Eye (tissue), 1 donor: Measurements from ENCODE around the gene GLG1.
"Not testable (repeated sequence)": the region's sequence is repeated elsewhere in the genome, so short reads cannot be mapped to it uniquely, and the experiment has no call there.

ENCODE experiments used
- DNase-seq: peaks from one replicate; pipeline ENCODE4 v3.0.0-alpha.2; 2015

The GLG1 gene

DNA sequence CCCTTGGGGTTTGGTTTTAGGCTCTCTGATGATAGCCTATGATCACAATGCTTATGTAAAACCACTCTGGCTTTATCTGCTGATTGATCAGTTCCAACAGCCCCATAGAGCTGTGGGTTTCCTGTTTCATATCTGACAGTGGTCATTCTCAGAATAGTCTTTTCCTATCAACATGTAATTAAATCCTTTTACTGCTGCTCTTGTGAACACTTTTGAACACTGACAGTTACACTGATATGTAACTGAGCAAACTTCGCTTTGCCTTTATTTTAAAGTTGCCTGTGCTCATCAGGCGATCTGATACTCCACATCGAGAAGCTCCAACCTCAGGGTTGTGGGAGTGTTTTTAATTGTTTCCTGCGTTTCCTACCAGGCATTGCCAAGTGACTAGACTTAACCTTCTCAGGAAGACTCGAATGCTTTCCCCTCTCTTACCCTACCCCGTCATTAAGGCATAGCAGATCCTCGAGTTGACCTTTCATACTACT lies 168.4 kb downstream of the GLG1 start:
- no peak for DNase-seq

- DNase-seq: no peak
These were observed 175.4 kb downstream of the GLG1 start for GRCh38 chr16:74431516-74431915.

DNA sequence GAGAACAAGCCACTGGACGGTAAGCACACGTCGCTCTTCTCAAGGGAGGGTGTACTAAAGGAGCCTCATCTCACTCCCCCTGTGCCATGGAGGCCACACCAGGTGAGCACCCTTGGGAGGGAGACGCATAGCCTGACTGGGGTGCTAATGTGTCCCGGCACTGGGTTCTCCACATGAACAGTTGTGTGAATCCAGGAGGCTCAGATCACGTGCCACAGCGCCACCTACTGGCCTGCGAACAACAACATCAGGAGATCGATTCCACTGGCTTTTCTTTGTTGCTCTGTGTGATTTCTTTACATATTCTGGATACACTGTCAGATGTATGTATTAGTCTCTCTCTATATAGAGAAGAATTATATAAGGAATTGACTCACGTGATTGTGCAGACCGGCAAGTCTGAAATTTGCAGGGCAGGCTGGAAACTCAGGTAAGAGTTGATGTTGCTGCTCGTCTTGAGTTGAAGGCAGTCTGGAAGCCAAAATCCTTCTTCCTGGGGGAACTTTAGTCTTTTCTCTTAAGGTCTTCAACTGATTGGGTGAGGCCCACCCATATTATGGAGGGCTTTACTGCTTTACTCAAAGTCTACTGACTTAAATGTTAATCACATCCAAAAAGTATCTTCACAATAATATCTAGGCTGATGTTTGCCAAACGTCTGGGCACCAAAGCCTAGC lies 176.7 kb downstream of the GLG1 start:
- peak; percentile 70 for DNase-seq

DNA sequence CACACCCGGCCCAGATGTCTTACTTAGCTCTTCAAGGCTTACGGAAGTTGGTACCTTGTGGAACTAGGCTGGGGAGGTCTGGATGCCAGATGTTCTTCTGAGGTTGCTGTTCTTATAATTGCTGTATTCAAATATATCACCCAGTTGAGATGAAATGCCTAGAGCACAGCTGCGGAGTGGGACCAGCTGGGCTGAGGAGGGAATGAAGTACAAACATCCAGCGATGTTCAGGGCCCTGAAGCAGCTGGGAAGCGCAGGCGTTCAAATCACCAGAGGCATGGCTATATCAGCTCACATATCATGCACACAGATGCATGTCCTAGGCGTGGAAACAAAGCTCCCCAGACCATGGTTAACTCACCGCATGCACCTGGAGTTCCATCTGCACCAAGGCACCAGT lies 178.4 kb downstream of the GLG1 start:
- DNase-seq: not testable (repeated sequence)

- not testable (repeated sequence) for DNase-seq
These were observed 181.2 kb downstream of the GLG1 start for GRCh38 chr16:74425751-74426150.

DNA sequence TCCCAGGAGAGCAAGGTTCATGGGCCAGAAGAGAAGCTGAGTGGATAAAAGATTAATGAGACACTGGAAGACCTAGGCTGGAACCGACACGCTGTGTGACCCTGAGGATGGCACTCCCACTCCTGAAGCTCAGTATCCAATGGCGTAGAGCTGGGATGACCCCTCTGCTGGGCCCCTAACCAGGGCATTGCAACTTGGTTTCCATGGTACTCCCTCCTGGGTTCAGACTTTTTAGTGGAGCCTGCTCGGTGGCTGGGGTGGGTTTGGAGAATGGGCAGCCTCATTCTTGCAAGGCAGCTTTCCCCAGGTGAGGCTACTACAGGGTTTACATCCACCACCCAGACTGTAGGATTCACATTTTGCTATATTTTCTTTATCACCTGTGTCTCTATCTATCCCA lies 183.2 kb downstream of the GLG1 start:
- DNase-seq: not testable (repeated sequence)

DNA sequence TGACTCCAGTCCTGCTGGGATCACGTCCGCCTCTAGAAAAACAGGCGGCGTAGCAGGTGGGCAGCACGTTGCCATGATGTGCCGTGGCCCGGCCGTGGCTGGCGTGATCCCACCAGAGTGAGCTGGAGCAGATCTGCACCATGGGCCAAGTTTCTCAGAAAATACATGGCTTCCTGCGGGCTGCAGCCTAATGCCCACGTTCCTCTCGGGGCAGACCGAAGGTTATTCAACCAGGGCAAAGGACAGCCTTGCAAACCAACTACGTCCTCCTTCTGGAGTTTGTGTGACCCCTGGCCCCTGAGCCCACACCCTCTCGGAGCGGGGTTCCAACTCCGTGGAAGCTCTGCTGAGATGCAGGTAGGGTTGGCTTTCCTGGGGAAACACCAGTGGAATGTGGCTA lies 184.8 kb downstream of the GLG1 start:
- not testable (repeated sequence) for DNase-seq

GRCh38 chr16:74421482-74421785 lies 185.5 kb downstream of the GLG1 start:
- DNase-seq: not testable (repeated sequence)

GRCh38 chr16:74420612-74421481 lies 186.1 kb downstream of the GLG1 start, which contains the start of gene CLEC18B:
Gene CLEC18B, minus strand, starts transcription at chr16:74421478. Its CDS starts 208 bp downstream, at chr16:74421270.
- DNase-seq: peak; percentile 78

- not testable (repeated sequence) for DNase-seq
These were observed 187.1 kb downstream of the GLG1 start for GRCh38 chr16:74419811-74420210.

DNA sequence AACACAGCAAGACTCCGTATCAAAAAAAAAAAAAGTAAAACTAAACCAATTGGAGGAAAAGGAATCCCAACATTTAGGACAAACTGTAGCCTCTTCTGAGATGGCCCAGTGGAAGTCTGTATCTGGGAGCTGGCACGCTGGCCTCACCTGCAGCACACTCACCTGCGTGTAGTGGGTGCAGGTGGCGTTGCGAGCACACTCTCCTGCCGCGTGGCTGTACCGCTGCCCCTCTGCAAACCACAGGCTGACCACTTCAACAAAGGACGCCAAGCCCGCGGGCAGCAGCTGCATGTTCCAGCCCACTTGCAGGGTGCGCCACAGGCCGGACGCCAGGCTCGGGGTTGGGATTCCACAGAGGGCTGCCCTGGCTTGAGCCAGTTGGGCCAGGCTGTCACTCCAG lies 189.0 kb downstream of the GLG1 start:
- DNase-seq: not testable (repeated sequence)

DNA sequence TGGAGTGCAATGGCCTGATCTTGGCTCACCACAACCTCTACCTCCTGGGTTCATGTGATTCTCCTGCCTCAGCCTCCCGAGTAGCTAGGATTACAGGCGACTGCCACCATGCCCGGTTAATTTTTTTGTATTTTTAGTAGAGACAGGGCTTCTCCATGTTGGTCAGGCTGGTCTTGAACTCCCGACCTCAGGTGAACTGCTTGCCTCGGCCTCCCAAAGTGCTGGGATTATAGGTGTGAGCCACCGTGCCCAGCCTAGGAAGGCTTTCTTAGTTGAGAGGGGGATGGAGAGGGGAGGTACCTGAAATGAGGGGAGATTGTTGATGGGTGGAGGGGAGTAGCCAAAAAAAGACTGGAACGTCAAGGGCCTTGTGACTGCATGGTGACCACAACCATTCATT lies 193.0 kb downstream of the GLG1 start:
- not testable (repeated sequence) for DNase-seq

- not testable (repeated sequence) for DNase-seq
These were observed 193.4 kb downstream of the GLG1 start for GRCh38 chr16:74413485-74413884.

- not testable (repeated sequence) for DNase-seq
These were observed 194.0 kb downstream of the GLG1 start for GRCh38 chr16:74412775-74413390.

GRCh38 chr16:74412138-74412774 lies 194.7 kb downstream of the GLG1 start:
- DNase-seq: not testable (repeated sequence)

GRCh38 chr16:74410981-74411380 lies 195.9 kb downstream of the GLG1 start:
- DNase-seq: not testable (repeated sequence)

GRCh38 chr16:74410057-74410957 lies 196.6 kb downstream of the GLG1 start:
- DNase-seq: not testable (repeated sequence)

DNA sequence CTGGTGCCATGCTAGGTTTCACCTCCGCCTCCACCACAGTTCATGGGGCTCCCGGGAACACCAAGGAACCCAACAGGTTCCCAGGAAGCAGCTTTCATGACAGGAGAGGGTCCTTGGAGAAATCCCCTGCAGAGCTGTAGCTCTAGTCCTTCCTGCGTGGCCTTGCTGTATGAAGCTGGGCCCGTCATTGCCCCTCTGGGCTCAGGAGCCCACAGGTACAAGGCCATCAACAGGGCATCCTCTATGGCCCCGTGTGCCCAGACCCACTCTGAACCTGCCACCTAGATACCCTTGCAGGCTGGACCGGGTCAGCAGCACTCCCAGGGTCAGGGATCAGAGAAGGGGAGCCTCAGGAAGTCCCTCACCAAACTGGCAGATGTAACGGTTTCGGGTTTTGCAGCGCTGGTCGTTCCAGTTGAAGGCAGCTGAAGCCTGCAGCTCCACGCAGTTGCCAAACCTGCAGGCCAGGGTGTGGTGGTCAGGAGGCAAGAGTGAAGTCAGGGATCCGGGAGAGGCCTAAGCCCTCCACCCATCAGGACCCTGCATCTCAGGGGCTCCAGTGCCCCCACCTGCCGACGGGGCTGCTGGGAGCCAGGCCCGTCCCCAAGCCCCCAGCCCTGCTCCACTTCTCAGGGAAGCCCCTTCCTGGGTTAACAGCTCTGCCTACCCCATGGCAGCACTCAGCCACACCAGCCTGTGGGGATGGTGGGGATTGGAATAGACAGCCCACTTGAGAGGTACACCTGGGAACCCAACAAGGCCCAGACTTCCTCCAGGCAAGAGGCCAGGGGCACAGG lies 197.5 kb downstream of the GLG1 start:
- not testable (repeated sequence) for DNase-seq

DNA sequence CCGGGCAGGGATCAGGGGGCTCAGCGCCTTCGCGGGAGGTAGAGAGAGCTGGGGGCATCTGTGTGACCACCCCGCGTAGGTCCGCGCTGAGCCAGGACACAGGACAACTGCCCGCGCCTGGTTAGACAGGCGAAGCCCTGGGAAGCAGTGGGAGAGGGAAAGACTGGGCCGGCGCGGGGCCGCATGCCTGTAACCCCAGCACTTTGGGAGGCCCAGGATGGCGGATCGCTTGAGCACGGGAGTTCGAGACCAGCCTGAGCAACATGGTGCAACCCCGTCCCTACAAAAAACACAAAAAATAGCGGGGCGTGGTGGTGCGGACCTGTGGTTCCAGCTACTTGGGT lies 199.6 kb downstream of the GLG1 start:
- peak; percentile 63 for DNase-seq

DNA sequence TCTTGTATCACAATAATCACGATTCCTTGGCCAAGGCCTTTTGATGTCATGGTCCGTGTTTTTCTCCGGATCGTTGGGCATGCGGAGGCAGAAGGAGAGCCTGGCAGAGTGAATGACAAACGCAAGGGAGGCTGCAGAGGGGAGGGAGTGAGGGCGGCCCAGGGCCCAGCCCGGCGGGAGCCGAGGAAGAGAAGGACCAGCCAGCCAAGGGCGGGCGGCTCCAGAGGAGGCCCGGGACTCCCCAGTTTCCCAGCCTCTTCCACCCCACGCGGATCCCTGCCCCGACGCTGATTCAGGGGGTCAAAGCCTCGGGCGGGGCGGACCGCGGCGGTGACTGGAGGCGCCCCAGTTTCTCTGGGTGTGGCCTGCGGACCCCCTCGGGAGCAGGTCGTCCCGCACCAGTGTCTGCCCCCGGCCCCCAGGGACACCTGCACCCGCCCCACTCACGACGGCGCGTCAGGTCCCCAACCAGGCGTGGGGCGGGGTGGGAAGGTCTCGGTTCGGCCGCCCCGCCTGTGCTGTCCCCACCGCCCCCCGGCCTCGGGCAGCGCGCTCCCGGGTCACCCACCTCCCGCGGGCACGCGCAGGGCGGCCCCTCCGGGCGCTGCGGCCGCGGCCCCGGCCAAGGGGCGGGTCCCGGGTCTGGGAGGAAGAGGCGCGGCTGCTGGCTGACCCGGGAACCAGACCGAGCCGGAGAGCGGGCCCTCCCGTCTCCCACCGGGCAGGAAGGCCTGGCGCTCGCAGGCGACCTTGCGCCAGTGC lies 200.1 kb downstream of the GLG1 start:
- DNase-seq: not testable (repeated sequence)
